Osteoblast (primary cell): ENCODE data around the gene INPP5A. TPM values are rescaled to one million over a fixed set of nuclear protein-coding genes. Genes with fewer than 3 reads are reported as not detected.

Experiments
- DNase-seq: peaks from one replicate; pipeline ENCODE4 v3.0.0; 2011; ENCODE audit warnings: low spot score, mixed read lengths; ENCODE audit not compliant: insufficient read length; ENCODE audit errors: missing footprints
- H2AFZ ChIP-seq: 2 replicates; pipeline ENCODE4 v1.6.0; 2011; ENCODE audit warnings: mild to moderate bottlenecking, low read length
- H3K27ac ChIP-seq: 2 replicates; pipeline ENCODE4 v1.5.1; 2011; ENCODE audit warnings: mild to moderate bottlenecking, low read depth, low read length, moderate library complexity
- H3K27me3 ChIP-seq: 2 replicates; pipeline ENCODE4 v1.6.0; 2012; ENCODE audit warnings: mild to moderate bottlenecking, control low read depth, inconsistent platforms, low read length, moderate library complexity; ENCODE audit not compliant: insufficient read depth
- H3K36me3 ChIP-seq: 2 replicates; pipeline ENCODE4 v1.5.1; 2011; ENCODE audit warnings: mild to moderate bottlenecking, low read length, control low read depth, moderate library complexity; ENCODE audit not compliant: insufficient read depth
- H3K4me1 ChIP-seq: 2 replicates; pipeline ENCODE4 v1.5.1; 2011; ENCODE audit warnings: mild to moderate bottlenecking, low read length, control low read depth, moderate library complexity; ENCODE audit not compliant: insufficient read depth
- H3K4me2 ChIP-seq: 2 replicates; pipeline ENCODE4 v1.6.0; 2011; ENCODE audit warnings: mild to moderate bottlenecking, low read length; ENCODE audit not compliant: insufficient read depth
- H3K4me3 ChIP-seq: fragments of 200-600 bp; sonication (generic); 3 replicates; pipeline ENCODE4 v1.5.1; 2012; ENCODE audit warnings: mild to moderate bottlenecking, low read length, inconsistent platforms; ENCODE audit not compliant: insufficient read depth
- H3K79me2 ChIP-seq: 2 replicates; pipeline ENCODE4 v1.6.0; 2012; ENCODE audit warnings: mild to moderate bottlenecking, low read length, control low read depth, inconsistent platforms; ENCODE audit not compliant: insufficient read depth
- H3K9me3 ChIP-seq: 2 replicates; pipeline ENCODE4 v1.5.1; 2011; ENCODE audit warnings: low read depth, low read length, control low read depth
- H4K20me1 ChIP-seq: 2 replicates; pipeline ENCODE4 v1.6.0; 2012; ENCODE audit warnings: mild to moderate bottlenecking, low read length, control low read depth; ENCODE audit not compliant: insufficient read depth
- CTCF ChIP-seq: IDR thresholded peaks from 2 replicates; pipeline ENCODE4 v1.5.1; 2011; ENCODE audit warnings: mild to moderate bottlenecking, low read depth, low read length, moderate library complexity; ENCODE audit errors: extremely low read depth
- total RNA-seq: library from RNA; depleted of rRNA; stranded (reverse); fragments of >200 nt; gene quantifications from 2 replicates; pipeline ENCODE4 v1.2.3, GENCODE V29; 2012

The INPP5A gene
- total RNA-seq, 1 donor: 22.8 TPM

DNA sequence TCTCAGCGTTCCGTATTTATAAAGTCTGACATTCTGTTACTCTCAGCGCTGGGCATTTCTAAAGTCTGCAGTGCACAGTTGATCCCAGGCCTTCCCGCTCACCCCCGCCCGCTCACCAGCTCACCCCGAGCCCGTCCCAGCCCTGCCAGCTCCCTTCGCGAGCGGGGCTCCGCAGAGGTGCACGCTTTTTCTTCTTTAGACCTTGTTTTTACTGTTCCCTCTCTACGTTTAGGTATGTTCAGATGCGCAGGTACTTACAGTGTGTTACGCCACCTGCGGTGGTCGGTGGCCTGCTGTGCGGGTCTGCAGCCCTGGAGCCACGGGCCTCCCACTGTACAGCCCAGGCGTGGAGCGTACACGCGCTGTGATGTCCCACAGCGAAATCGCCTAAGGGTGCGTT, 219.6 kb downstream of the INPP5A start:
- no peaks in the 10 kb centered on the region for H3K9me3 ChIP-seq
- no peak for DNase-seq
- H3K4me1 ChIP-seq: no peaks in the 10 kb centered on the region
- H3K79me2 ChIP-seq: no peaks in the 10 kb centered on the region
- H3K4me2 ChIP-seq: no peak overlapping the region
- no peak overlapping the region for H2AFZ ChIP-seq
- H3K4me3 ChIP-seq: no peak overlapping the region
- no peaks in the 10 kb centered on the region for H4K20me1 ChIP-seq
- H3K27ac ChIP-seq: no peak overlapping the region
- no peaks in the 10 kb centered on the region for H3K27me3 ChIP-seq
- no peaks in the 10 kb centered on the region for H3K36me3 ChIP-seq
- TF ChIP-seq CTCF: no peak

DNA sequence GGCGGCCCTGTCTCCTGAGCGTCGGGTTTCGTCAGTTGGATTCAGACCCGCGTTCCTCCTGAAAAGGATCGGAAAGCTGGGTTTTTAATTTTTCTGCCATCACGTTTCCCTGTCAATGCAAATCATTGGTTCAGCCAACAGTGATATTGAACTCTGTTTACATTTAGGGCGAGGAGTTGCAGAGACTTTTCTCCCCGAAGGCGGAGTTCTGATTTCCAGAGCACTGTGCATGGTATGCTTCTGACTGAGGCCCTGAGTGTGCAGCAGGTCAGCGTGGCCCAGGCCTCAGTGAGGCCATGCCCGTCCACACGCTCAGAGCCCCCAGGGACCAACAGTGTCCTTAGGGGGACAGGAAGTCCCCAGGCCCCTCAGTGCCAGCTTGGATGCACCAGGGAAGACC, 221.3 kb downstream of the INPP5A start:
- no peak for TF ChIP-seq CTCF
- Histone ChIP-seq H3K4me3 (no peak overlapping the region), H3K9me3 (no peaks in the 10 kb centered on the region), H3K4me1 (no peaks in the 10 kb centered on the region), H2AFZ (no peak overlapping the region), H3K79me2 (no peaks in the 10 kb centered on the region), H3K4me2 (no peak overlapping the region), H4K20me1 (no peaks in the 10 kb centered on the region), H3K27me3 (no peaks in the 10 kb centered on the region), H3K36me3 (no peaks in the 10 kb centered on the region), H3K27ac (no peak overlapping the region)
- DNase-seq: no peak

DNA sequence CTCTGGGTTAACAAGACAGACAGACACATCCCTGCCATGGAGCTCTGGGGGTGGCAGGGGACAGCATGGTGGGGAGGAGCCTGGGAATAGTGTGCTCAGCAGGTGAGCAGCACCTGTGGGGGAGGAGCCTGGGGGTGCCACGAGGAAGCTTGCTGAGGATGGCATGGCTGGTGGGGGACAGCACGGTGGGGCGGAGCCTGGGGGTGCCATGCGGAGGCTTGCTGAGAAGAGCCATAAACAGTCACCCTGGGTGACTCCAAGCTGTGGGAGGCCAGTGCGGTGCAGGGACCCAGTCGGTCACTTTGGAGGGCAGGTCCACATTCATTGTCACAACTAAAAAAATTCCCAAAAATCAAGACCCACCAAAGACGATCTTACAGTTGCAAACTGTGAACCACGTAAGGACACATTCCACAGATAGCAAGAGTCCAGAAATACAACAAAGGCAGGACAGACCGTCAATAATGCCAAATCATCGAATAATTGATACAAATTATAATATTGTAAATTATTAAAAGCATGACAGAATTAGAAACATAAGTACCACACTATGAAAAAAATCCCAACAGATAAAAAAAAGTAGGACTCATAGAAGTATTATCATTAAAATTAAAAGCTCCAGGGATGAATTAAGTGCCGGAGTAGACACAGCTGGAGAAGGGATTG, 223.9 kb downstream of the INPP5A start:
- no peaks in the 10 kb centered on the region for H3K36me3 ChIP-seq
- no peak overlapping the region for H3K4me3 ChIP-seq
- TF ChIP-seq CTCF: no peak
- H3K27me3 ChIP-seq: no peaks in the 10 kb centered on the region
- H3K79me2 ChIP-seq: no peaks in the 10 kb centered on the region
- no peak overlapping the region for H3K27ac ChIP-seq
- H2AFZ ChIP-seq: no peak overlapping the region
- no peak overlapping the region for H3K4me2 ChIP-seq
- H4K20me1 ChIP-seq: no peaks in the 10 kb centered on the region
- H3K4me1 ChIP-seq: no peaks in the 10 kb centered on the region
- H3K9me3 ChIP-seq: no peaks in the 10 kb centered on the region
- DNase-seq: no peak

DNA sequence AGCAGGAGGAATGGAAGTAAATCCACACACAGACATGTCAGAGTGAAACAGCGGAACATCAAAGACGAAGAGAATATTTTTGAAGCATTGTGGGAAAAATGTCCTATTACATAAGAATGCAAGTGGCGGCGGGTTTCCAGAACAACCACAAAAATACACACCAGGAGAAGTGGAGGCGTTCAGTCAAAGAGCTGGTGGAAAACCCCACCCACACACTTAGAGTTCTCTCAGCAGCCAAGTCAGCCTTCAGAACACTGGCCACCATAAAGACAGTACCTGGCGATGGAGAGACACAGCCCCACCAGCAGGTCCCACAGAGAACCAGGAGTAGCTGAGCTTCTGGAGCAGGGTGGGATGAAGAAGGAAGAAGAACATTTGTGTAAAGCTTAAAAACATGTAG, 224.7 kb downstream of the INPP5A start:
- H3K79me2 ChIP-seq: no peaks in the 10 kb centered on the region
- DNase-seq: no peak
- H3K4me1 ChIP-seq: no peaks in the 10 kb centered on the region
- TF ChIP-seq CTCF: no peak
- no peak overlapping the region for H3K27ac ChIP-seq
- no peak overlapping the region for H3K4me3 ChIP-seq
- H3K9me3 ChIP-seq: no peaks in the 10 kb centered on the region
- H2AFZ ChIP-seq: no peak overlapping the region
- H3K36me3 ChIP-seq: no peaks in the 10 kb centered on the region
- H3K27me3 ChIP-seq: no peaks in the 10 kb centered on the region
- no peaks in the 10 kb centered on the region for H4K20me1 ChIP-seq
- H3K4me2 ChIP-seq: no peak overlapping the region
